ENCODE data around the gene ASCC2. TPM values are rescaled to one million over a fixed set of nuclear protein-coding genes. Genes with fewer than 3 reads are reported as not detected.

ASCC2 gene
- total and polyA plus RNA-seq, 2 of the 4 experiments (the other 2 are of a cell fraction): 40.0 to 62.2 TPM

- H3K23ac ChIP-seq (ENCODE audit: low read depth, low read length): no peak overlapping the region
- H3K9ac ChIP-seq (ENCODE audit: low read depth, low read length): no peak overlapping the region
- in situ Hi-C loops (cut with MboI; ENCODE audit: low sequenced_read_pairs): no loop called here
- dilution Hi-C loops (cut with HindIII; ENCODE audit: low sequenced_read_pairs, unreplicated experiment): no loop called here
- no peak overlapping the region for H4K5ac ChIP-seq (ENCODE audit: low read depth, low read length)
- no peaks in the 10 kb centered on the region for H3K9me3 ChIP-seq (ENCODE audit: control insufficient read depth, insufficient read depth, low read length)
- no peak overlapping the region for H3K14ac ChIP-seq (replicated peaks; ENCODE audit: low read depth, low read length)
- H3K4me3 ChIP-seq (ENCODE audit: insufficient read depth, low read depth, low read length): no peak overlapping the region
- H3K18ac ChIP-seq (ENCODE audit: low read depth, low read length): no peak overlapping the region
- H3K4me2 ChIP-seq (ENCODE audit: low read depth, low read length): no peak overlapping the region
- H2BK15ac ChIP-seq (ENCODE audit: low read depth, low read length): no peak overlapping the region
- H2BK120ac ChIP-seq (ENCODE audit: low read depth, low read length): no peak overlapping the region
- CTCF ChIA-PET: no interaction called here
- intact Hi-C loops (cut with micrococcal nuclease): no loop called here
- H3K36me3 ChIP-seq (ENCODE audit: control insufficient read depth, insufficient read depth, low read length): no peaks in the 10 kb centered on the region
- H4K8ac ChIP-seq (ENCODE audit: low read depth in 2 of 2, low read length in 2 of 2): no peak overlapping the region
- no peak overlapping the region for H2AK9ac ChIP-seq (replicated peaks; ENCODE audit: low read depth, low read length, poor library complexity)
- no peak overlapping the region for H3K4ac ChIP-seq (ENCODE audit: low read depth, low read length)
- ATAC-seq (ENCODE audit: low read depth): no peak
- POLR2A ChIA-PET (ENCODE audit: unreplicated experiment): no interaction called here
- H4K20me1 ChIP-seq (ENCODE audit: insufficient read depth, low read length): peaks cover 13% of the 10 kb centered on the region
- no peak overlapping the region for H2BK20ac ChIP-seq (ENCODE audit: low read depth, low read length)
- WGBS, 2 experiments (ENCODE audit: extremely low coverage in 2 of 2, insufficient read length in 1 of 2): no CpG with 5 or more reads among the region's 5 CpGs
- no peaks in the 10 kb centered on the region for H3K9me1 ChIP-seq (ENCODE audit: insufficient read depth, low read length)
- H3K27ac ChIP-seq (ENCODE audit: insufficient read depth, low read length): no peak overlapping the region
- no peak overlapping the region for H3K56ac ChIP-seq (ENCODE audit: extremely low read depth, insufficient read depth, low read length)
- no peak overlapping the region for H2AK5ac ChIP-seq (ENCODE audit: low read depth, low read length)
- H3K4me1 ChIP-seq (ENCODE audit: control insufficient read depth, insufficient read depth, low read length): peaks cover 3% of the 10 kb centered on the region
- DNase-seq: no peak
- no peak overlapping the region for H4K91ac ChIP-seq (ENCODE audit: insufficient read depth, low read depth, low read length)
- no peak overlapping the region for H2BK5ac ChIP-seq (ENCODE audit: low read depth, low read length, poor library complexity, severe bottlenecking)
- no peak overlapping the region for H2AFZ ChIP-seq (replicated peaks; ENCODE audit: low read length, poor library complexity)
- no peak for TF ChIP-seq MAZ (IDR thresholded peaks at IDR 0.05; ENCODE audit: borderline replicate concordance, low read depth, low read length)
- TF ChIP-seq POLR2A (IDR thresholded peaks at IDR 0.05; ENCODE audit: low read depth, low read length): no peak
- no peak for TF ChIP-seq CEBPB (IDR thresholded peaks at IDR 0.05; ENCODE audit: low read depth, low read length)
- no peak for TF ChIP-seq CHD1 (IDR thresholded peaks at IDR 0.05; ENCODE audit: low read depth, low read length)
- TF ChIP-seq RFX5 (IDR thresholded peaks at IDR 0.05; ENCODE audit: low read depth, low read length): no peak
- no peak for TF ChIP-seq CTCF (conservative IDR thresholded peaks at IDR 0.05; ENCODE audit: low read depth, low read length)
- peaks cover 1% of the 10 kb centered on the region; the same call in 1 of the 2 replicates for H3K27me3 ChIP-seq (ENCODE audit: control insufficient read depth, insufficient read depth, low read length)
- no TSS peak for BruUV-seq (replicated peaks)
- peaks cover 0 to 12% of the 10 kb centered on the region in 2 experiments; a peak in 2 of 4 replicates for H3K79me1 ChIP-seq (ENCODE audit: low read depth in 1 of 2, low read length in 2 of 2)
Measured at GRCh38 chr22:29879753-29880152, 41.7 kb upstream of the ASCC2 start.

Measured in IMR-90 (cell line).